ENCODE data around the gene CACNB3. TPM values are rescaled to one million over a fixed set of nuclear protein-coding genes. Genes with fewer than 3 reads are reported as not detected.
A peak's percentile ranks its signal among the peaks of the same experiment; 100 is the strongest.

CACNB3 gene
- total and polyA plus RNA-seq, 2 donors (not counting 1 experiment from before 2014, with no cell fraction given), result 1.6 to 4.0 TPM

DNA sequence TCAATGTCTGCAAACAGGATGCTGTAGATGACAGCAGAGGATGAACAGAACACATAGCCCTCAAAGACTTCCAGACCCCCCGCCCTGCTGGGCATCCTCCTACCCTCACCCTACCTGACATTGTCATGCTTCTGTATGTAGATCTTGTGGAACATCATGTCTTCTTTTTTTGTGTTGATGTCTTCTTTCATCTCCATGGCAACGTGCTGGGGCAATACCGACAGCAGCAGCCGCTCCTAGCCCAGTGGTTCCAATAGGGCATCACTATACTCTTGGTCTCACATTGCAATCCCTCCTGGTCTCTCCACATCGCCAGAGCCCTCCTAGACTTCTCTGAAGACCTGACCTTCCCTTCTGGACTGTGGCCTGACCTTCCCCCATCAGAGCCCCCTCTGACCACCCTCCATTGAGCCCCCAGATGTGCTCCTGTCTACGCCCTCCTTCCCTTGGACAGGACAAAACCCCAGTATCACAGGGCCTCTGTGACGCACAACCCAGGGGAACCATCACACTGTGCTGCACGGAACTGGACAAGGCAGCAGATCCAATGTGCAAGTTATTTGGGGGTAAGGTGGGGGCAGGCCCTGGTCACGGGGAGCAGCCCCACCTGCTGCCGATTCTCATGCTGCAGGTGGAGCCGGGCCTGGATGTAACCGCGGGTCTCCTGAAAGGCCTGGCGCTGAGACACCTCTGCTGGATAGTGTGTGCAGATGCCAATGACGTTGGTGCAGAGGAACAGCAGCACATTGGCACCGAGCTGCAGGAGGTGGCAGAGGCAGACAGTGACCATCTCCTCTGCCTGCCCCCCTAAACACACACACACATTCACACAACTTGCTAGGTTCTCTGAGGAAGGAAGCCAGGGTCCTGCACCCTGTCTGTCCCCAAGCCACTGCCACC lies 40.5 kb upstream of the CACNB3 start:
- CTCF ChIA-PET, result interaction anchor here (1.3 to 1.9 kb wide), 2 partner anchors 15 to 25 kb away, joined by 4 to 10 read pairs; no protein-coding TSS in a partner anchor
- H3K27me3 ChIP-seq (replicated peaks in 1 of 4; ENCODE audit: control extremely low read depth in 1 of 4, control insufficient read depth in 3 of 4, insufficient read depth in 4 of 4, low read length in 3 of 4), result peaks cover 0 to 3% (median 0%) of the 10 kb centered on the region in 4 experiments
- Mint-ChIP-seq H3K27me3 (peaks cover 7% of the 10 kb centered on the region), H3K27ac (peak overlapping the region; percentile 39), H3K4me3 (no peak overlapping the region), H3K4me1 (no peaks in the 10 kb centered on the region), H3K9me3 (ENCODE audit: insufficient read depth) (no peaks in the 10 kb centered on the region)
- no peak overlapping the region for H3K27ac ChIP-seq (ENCODE audit: low read length in 2 of 2)
- POLR2A ChIA-PET, result no interaction called here
- WGBS (ENCODE audit: insufficient coverage), result 90% methylated on average over 14 of the region's 16 CpGs
- no peaks in the 10 kb centered on the region for H4K20me1 ChIP-seq (ENCODE audit: control insufficient read depth, insufficient read depth, low read length, poor library complexity, severe bottlenecking)
- H2AFZ ChIP-seq (ENCODE audit: insufficient read depth, low read depth, low read length, poor library complexity, severe bottlenecking), result no peak overlapping the region
- H3K4me1 ChIP-seq (ENCODE audit: control insufficient read depth in 2 of 2, insufficient read depth in 2 of 2, low read length in 2 of 2), result no peaks in the 10 kb centered on the region
- DNase-seq, result no peak
- H3K9me3 ChIP-seq (ENCODE audit: control extremely low read depth in 1 of 3, control insufficient read depth in 2 of 3, insufficient read depth in 1 of 3, low read length in 2 of 3), result no peaks in the 10 kb centered on the region
- intact Hi-C loops (cut with micrococcal nuclease), result no loop called here
- ATAC-seq (ENCODE audit: low read depth), result no peak
- H3K9ac ChIP-seq (ENCODE audit: low read length), result no peak overlapping the region
- H3K36me3 ChIP-seq (replicated peaks in 1 of 2; ENCODE audit: control extremely low read depth in 1 of 2, control insufficient read depth in 1 of 2, extremely low read depth in 1 of 2, insufficient read depth in 2 of 2, low read length in 1 of 2), result no peaks in the 10 kb centered on the region
- H3K4me3 ChIP-seq (ENCODE audit: control extremely low read depth in 1 of 5, extremely low read depth in 1 of 5, insufficient read depth in 1 of 5, low read depth in 2 of 5, low read length in 4 of 5), result no peak overlapping the region
- H3K4me2 ChIP-seq (replicated peaks; ENCODE audit: low read depth, low read length, poor library complexity, severe bottlenecking), result no peak overlapping the region
- TF ChIP-seq, protein P1, sequence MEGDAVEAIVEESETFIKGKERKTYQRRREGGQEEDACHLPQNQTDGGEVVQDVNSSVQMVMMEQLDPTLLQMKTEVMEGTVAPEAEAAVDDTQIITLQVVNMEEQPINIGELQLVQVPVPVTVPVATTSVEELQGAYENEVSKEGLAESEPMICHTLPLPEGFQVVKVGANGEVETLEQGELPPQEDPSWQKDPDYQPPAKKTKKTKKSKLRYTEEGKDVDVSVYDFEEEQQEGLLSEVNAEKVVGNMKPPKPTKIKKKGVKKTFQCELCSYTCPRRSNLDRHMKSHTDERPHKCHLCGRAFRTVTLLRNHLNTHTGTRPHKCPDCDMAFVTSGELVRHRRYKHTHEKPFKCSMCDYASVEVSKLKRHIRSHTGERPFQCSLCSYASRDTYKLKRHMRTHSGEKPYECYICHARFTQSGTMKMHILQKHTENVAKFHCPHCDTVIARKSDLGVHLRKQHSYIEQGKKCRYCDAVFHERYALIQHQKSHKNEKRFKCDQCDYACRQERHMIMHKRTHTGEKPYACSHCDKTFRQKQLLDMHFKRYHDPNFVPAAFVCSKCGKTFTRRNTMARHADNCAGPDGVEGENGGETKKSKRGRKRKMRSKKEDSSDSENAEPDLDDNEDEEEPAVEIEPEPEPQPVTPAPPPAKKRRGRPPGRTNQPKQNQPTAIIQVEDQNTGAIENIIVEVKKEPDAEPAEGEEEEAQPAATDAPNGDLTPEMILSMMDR (IDR thresholded peaks at IDR 0.05), result no peak
- no peak for TF ChIP-seq EZH2 (IDR thresholded peaks at IDR 0.05; ENCODE audit: borderline replicate concordance, insufficient read depth, low read depth, low read length, poor library complexity, severe bottlenecking)
- H3K79me2 ChIP-seq (ENCODE audit: control insufficient read depth, insufficient read depth, low read length), result no peaks in the 10 kb centered on the region

DNA sequence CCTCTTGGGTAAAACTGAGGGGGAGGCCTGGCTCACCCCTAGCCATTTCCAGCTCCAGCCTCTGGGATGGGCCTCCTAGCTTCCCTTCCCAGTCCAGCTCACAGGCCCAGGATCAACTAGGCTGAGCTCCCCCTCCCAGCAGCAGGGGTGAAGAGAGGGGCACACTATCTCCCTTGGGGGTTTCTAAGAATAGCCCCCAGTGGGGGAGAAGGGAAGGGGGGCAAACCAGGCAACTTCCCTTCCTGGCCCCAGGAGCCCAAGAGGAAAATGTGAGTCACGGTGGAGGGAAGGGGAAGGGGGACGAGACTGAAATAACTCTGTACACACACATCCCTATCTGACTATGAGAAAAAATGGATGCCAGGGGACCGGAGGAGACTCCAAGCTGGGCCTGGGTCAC lies 38.4 kb upstream of the CACNB3 start:
- Histone ChIP-seq H3K27ac (ENCODE audit: low read length in 2 of 2) (no peak overlapping the region), H3K36me3 (replicated peaks in 1 of 2; ENCODE audit: control extremely low read depth in 1 of 2, control insufficient read depth in 1 of 2, extremely low read depth in 1 of 2, insufficient read depth in 2 of 2, low read length in 1 of 2) (no peaks in the 10 kb centered on the region), H2AFZ (ENCODE audit: insufficient read depth, low read depth, low read length, poor library complexity, severe bottlenecking) (no peak overlapping the region), H3K4me2 (replicated peaks; ENCODE audit: low read depth, low read length, poor library complexity, severe bottlenecking) (no peak overlapping the region), H4K20me1 (ENCODE audit: control insufficient read depth, insufficient read depth, low read length, poor library complexity, severe bottlenecking) (no peaks in the 10 kb centered on the region), H3K4me1 (ENCODE audit: control insufficient read depth in 2 of 2, insufficient read depth in 2 of 2, low read length in 2 of 2) (no peaks in the 10 kb centered on the region), H3K9ac (ENCODE audit: low read length) (no peak overlapping the region), H3K27me3 (replicated peaks in 1 of 4; ENCODE audit: control extremely low read depth in 1 of 4, control insufficient read depth in 3 of 4, insufficient read depth in 4 of 4, low read length in 3 of 4) (peaks cover 0 to 3% (median 0%) of the 10 kb centered on the region in 4 experiments), H3K9me3 (ENCODE audit: control extremely low read depth in 1 of 3, control insufficient read depth in 2 of 3, insufficient read depth in 1 of 3, low read length in 2 of 3) (no peaks in the 10 kb centered on the region), H3K79me2 (ENCODE audit: control insufficient read depth, insufficient read depth, low read length) (no peaks in the 10 kb centered on the region), H3K4me3 (ENCODE audit: control extremely low read depth in 1 of 5, extremely low read depth in 1 of 5, insufficient read depth in 1 of 5, low read depth in 2 of 5, low read length in 4 of 5) (no peak overlapping the region)
- DNase-seq (no peak), ATAC-seq (ENCODE audit: low read depth) (no peak)
- POLR2A ChIA-PET, result no interaction called here
- Mint-ChIP-seq H3K27ac (no peak overlapping the region), H3K4me1 (no peaks in the 10 kb centered on the region), H3K4me3 (no peak overlapping the region), H3K27me3 (peaks cover 15% of the 10 kb centered on the region), H3K9me3 (ENCODE audit: insufficient read depth) (no peaks in the 10 kb centered on the region)
- TF ChIP-seq EZH2 (IDR thresholded peaks at IDR 0.05; ENCODE audit: borderline replicate concordance, insufficient read depth, low read depth, low read length, poor library complexity, severe bottlenecking), result no peak
- TF ChIP-seq, protein P1 (IDR thresholded peaks at IDR 0.05), result no peak
- CTCF ChIA-PET, result interaction anchor here (1.3 to 1.4 kb wide), 2 partner anchors 11 to 16 kb away, joined by 3 to 5 read pairs; no protein-coding TSS in a partner anchor
- no CpG with 5 or more reads among the region's 3 CpGs for WGBS (ENCODE audit: insufficient coverage)
- intact Hi-C loops (cut with micrococcal nuclease), result no loop called here
